ENCODE measurements around the gene SH2D6. TPM values are rescaled to one million over a fixed set of nuclear protein-coding genes. Genes with fewer than 3 reads are reported as not detected.

SH2D6 gene
- polyA plus RNA-seq, 3 donors, result not detected

GRCh38 chr2:85449214-85449588 lies 30.7 kb downstream of the SH2D6 start:
- 91% methylated on average over 5 of the region's 7 CpGs for WGBS (ENCODE audit: insufficient coverage)
- Histone ChIP-seq H3K4me1 (ENCODE audit: control insufficient read depth in 1 of 2, insufficient read depth in 2 of 2, low read length in 2 of 2) (peaks cover 0 to 3% of the 10 kb centered on the region in 2 donors), H2AFZ (ENCODE audit: insufficient read depth, low read depth, low read length, poor library complexity, severe bottlenecking) (no peak overlapping the region), H3K4me3 (replicated peaks in 1 of 3; ENCODE audit: low read depth in 2 of 3, low read length in 3 of 3) (no peak overlapping the region), H3K9ac (ENCODE audit: insufficient read depth, low read length, poor library complexity, severe bottlenecking) (no peak overlapping the region), H4K20me1 (ENCODE audit: insufficient read depth, low read length) (no peaks in the 10 kb centered on the region), H3K27me3 (ENCODE audit: control insufficient read depth in 2 of 2, insufficient read depth in 2 of 2, low read length in 2 of 2) (no peaks in the 10 kb centered on the region), H3K79me2 (ENCODE audit: insufficient read depth, low read length) (no peaks in the 10 kb centered on the region), H3K36me3 (replicated peaks in 1 of 2; ENCODE audit: control insufficient read depth in 1 of 2, insufficient read depth in 2 of 2, low read length in 2 of 2) (no peaks in the 10 kb centered on the region), H3K9me3 (replicated peaks in 1 of 2; ENCODE audit: control insufficient read depth in 1 of 2, insufficient read depth in 1 of 2, low read length in 2 of 2) (no peaks in the 10 kb centered on the region), H3K4me2 (replicated peaks; ENCODE audit: extremely low read depth, low read length, poor library complexity, severe bottlenecking) (no peak overlapping the region), H3K27ac (ENCODE audit: low read depth in 1 of 2, low read length in 2 of 2) (no peak overlapping the region)
- no peak overlapping the region for H3K4me3 Mint-ChIP-seq
- no peaks in the 10 kb centered on the region for H3K9me3 Mint-ChIP-seq
- no peak for DNase-seq
- peaks cover 0 to 3% (median 1%) of the 10 kb centered on the region in 3 donors for H3K27me3 Mint-ChIP-seq (ENCODE audit: low read depth in 3 of 3)
- peaks cover 6% of the 10 kb centered on the region for H3K4me1 Mint-ChIP-seq
- no peak overlapping the region for H3K27ac Mint-ChIP-seq
- TF ChIP-seq, protein P1, sequence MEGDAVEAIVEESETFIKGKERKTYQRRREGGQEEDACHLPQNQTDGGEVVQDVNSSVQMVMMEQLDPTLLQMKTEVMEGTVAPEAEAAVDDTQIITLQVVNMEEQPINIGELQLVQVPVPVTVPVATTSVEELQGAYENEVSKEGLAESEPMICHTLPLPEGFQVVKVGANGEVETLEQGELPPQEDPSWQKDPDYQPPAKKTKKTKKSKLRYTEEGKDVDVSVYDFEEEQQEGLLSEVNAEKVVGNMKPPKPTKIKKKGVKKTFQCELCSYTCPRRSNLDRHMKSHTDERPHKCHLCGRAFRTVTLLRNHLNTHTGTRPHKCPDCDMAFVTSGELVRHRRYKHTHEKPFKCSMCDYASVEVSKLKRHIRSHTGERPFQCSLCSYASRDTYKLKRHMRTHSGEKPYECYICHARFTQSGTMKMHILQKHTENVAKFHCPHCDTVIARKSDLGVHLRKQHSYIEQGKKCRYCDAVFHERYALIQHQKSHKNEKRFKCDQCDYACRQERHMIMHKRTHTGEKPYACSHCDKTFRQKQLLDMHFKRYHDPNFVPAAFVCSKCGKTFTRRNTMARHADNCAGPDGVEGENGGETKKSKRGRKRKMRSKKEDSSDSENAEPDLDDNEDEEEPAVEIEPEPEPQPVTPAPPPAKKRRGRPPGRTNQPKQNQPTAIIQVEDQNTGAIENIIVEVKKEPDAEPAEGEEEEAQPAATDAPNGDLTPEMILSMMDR (IDR thresholded peaks at IDR 0.05), result no peak
- intact Hi-C loops (cut with micrococcal nuclease), result no loop called here
- no peaks in the 10 kb centered on the region for H3K36me3 Mint-ChIP-seq

- intact Hi-C loops (cut with micrococcal nuclease), result no loop called here
- Mint-ChIP-seq H3K27ac (no peak overlapping the region), H3K4me1 (peaks cover 4% of the 10 kb centered on the region), H3K36me3 (no peaks in the 10 kb centered on the region), H3K27me3 (ENCODE audit: low read depth in 3 of 3) (peaks cover 0 to 2% (median 2%) of the 10 kb centered on the region in 3 donors), H3K9me3 (peaks cover 0 to 3% (median 0%) of the 10 kb centered on the region in 7 donors), H3K4me3 (no peak overlapping the region)
- Histone ChIP-seq H3K4me3 (replicated peaks in 1 of 3; ENCODE audit: low read depth in 2 of 3, low read length in 3 of 3) (no peak overlapping the region), H3K9ac (ENCODE audit: insufficient read depth, low read length, poor library complexity, severe bottlenecking) (no peak overlapping the region), H3K36me3 (replicated peaks in 1 of 2; ENCODE audit: control insufficient read depth in 1 of 2, insufficient read depth in 2 of 2, low read length in 2 of 2) (no peaks in the 10 kb centered on the region), H3K4me2 (replicated peaks; ENCODE audit: extremely low read depth, low read length, poor library complexity, severe bottlenecking) (no peak overlapping the region), H4K20me1 (ENCODE audit: insufficient read depth, low read length) (no peaks in the 10 kb centered on the region), H3K4me1 (ENCODE audit: control insufficient read depth in 1 of 2, insufficient read depth in 2 of 2, low read length in 2 of 2) (no peaks in the 10 kb centered on the region), H3K79me2 (ENCODE audit: insufficient read depth, low read length) (no peaks in the 10 kb centered on the region), H2AFZ (ENCODE audit: insufficient read depth, low read depth, low read length, poor library complexity, severe bottlenecking) (no peak overlapping the region), H3K27me3 (ENCODE audit: control insufficient read depth in 2 of 2, insufficient read depth in 2 of 2, low read length in 2 of 2) (no peaks in the 10 kb centered on the region), H3K27ac (ENCODE audit: low read depth in 1 of 2, low read length in 2 of 2) (no peak overlapping the region), H3K9me3 (replicated peaks in 1 of 2; ENCODE audit: control insufficient read depth in 1 of 2, insufficient read depth in 1 of 2, low read length in 2 of 2) (no peaks in the 10 kb centered on the region)
- DNase-seq, result no peak
- WGBS (ENCODE audit: insufficient coverage), result no CpG with 5 or more reads among the region's 1 CpG
- TF ChIP-seq, protein P1 (IDR thresholded peaks at IDR 0.05), result no peak
Observed at GRCh38 chr2:85452237-85452636, 33.7 kb downstream of the SH2D6 start.

All from CD14-positive monocyte (primary cell).